GM18873 (cell line): ENCODE results near the gene SLC8A1.

Source experiments
- ATAC-seq: cut with Tn5 transposase; IDR thresholded peaks from one replicate; pipeline ENCODE4 v1.9.1; 2021; ENCODE audit warnings: mild to moderate bottlenecking, moderate library complexity, moderate number of reproducible peaks; ENCODE audit not compliant: unreplicated experiment, low FRiP score

Gene SLC8A1

DNA sequence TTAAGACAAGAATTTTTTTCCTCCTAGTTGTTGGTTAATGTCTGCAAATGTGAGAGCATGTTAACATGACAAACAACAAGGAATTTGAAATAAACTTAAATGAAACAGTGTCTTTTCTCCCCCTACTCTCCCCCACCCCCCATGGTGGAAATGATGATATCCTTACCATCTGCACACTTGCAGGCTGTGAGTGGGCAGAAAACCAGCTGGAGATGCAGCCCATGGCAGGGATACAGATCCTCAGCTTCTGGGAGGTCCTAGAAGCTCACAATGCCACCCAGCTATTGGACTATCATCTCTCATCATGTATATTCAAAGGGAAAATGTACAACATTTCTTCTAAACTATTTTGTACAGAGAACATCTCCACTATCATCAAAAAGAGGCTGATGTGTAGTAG lies 196.8 kb downstream of the SLC8A1 start:
- ATAC-seq: no peak

DNA sequence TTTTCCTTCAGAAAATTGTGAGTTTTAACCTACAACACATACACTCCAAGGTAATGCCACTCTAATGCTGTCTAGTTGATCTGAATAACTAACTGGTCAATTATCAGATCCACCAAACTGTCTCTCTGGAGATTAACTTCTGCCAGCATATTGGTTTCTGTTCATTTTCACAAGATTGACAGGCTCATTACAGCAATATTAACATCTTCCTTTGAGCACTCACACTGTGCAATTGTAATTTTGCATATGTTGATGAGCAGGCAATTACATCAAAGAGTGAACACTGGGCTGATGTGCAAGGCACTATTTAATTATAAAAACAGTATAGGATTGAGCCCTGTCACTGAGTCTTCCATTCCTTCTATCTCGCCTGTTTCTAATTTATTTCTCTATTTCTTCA lies 197.3 kb downstream of the SLC8A1 start:
- ATAC-seq: no peak

DNA sequence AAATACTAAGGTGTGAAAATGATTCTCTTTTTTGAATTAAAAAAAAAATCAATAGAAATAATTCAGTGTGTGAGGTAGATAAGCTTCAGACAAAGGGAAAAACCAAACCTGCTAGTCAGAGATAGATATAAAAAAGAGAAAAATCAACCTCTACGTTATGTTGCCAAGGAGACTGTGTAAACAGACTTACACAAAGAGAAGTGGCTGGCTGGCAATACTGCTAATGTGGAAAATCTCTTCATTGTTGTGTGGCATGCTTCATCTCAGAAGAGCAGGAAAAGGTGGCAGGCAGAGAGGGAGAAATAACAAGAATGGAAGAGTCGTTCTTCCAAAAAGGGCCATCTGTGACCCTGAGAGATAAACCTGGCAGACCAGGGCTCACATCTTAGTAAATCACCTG lies 200.8 kb downstream of the SLC8A1 start:
- no peak for ATAC-seq

DNA sequence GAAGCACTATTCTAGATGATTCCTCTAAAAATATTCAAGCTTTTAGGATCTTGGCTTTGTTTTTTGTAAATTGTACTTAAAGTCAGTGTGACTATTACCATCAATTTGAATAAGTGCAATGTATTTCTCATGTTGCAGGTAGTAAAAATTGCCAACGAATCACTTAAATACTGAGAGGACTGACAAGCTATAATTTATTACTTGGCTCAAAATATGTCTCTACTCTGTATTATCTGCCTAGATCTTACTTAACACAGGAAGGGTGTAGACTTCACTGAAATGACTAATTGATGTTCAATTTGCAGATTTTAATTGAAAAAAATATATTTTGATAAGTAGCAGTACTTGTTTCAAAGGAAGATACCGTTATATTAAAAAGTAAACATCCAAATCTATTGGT lies 202.3 kb downstream of the SLC8A1 start:
- ATAC-seq: no peak

DNA sequence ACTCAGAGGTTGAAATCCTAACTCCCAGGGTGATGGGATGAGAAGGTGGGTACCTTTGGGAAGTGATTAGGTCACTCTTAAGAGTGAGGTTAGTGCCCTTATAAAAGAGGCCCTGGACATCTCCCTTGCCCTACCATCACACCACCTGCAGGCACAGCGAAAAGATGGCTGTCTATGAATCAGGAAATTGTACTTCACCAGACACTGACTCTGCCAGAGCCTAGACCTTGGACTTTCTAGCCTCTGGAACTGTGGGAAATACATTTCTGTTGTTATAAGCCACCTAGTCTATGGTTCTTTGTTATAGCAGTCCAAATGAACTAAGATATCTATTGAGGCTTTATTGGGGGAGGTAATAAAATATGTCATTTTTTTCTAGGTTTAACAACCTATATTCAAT lies 203.6 kb downstream of the SLC8A1 start:
- ATAC-seq: no peak

DNA sequence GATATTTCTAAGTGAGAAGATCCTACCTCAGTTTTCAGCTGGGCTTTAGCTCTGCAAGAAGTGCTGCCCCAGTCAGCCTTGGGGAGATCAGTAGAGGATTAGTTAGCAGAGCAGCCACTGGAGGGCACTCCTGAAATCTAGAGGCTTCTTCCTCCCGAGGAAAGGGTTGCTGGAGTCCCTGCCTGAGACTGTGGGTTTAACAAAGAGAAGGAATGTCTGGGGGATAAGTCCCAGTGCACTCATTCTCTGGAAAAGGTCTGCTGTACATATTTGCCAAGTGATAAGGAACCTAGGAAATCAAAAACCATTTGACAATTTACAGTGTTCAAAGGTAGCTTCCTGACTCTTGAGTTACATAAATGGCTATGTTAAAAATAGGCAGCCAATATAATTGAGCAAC lies 207.2 kb downstream of the SLC8A1 start:
- no peak for ATAC-seq

DNA sequence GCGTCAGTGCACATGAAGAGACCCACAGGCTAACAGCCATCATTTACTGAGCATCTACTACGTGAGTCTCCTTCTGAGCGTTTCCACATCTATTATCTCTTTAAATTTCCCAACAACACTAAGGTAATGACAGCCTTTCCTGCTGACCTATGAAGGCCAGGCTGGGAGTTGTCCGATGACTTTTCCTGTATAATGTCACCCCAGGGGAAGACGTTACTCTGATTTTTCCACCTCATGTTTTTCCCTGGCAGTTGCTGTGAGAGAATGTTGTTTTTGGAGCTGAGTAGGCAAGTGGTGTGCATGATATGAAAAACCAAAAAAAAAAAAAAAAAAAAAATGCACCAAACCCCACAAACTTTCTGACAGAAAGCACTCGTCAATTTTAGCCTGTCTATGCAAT lies 207.6 kb downstream of the SLC8A1 start:
- ATAC-seq: no peak

DNA sequence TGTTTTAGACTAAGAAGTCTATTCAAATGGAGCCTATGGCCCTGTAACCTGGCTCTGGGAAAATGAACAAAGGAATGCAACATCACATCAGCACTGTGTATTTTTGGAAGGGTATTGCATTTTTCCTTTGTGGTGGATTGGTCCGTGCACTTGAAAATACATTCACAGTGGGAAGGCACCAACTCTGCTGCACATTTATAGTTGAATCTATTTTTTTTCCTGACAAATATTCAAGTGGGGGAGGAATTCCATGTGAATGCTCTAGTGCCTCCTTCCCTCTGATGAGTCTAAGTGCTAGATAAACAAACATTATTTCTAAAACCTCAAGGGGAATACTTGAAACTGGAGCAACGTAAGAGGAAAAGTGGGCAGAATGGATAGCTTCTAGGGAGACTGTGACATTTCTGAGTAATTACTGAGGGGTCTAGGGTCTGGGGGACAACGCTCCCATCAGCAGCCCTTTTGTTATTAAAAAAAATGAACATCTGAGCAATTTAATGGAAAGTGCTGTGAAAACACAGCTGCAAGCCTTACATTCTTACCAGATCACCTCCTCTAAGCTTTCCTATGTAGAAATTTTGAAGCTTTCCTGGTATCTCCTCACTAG lies 208.2 kb downstream of the SLC8A1 start:
- ATAC-seq: no peak

DNA sequence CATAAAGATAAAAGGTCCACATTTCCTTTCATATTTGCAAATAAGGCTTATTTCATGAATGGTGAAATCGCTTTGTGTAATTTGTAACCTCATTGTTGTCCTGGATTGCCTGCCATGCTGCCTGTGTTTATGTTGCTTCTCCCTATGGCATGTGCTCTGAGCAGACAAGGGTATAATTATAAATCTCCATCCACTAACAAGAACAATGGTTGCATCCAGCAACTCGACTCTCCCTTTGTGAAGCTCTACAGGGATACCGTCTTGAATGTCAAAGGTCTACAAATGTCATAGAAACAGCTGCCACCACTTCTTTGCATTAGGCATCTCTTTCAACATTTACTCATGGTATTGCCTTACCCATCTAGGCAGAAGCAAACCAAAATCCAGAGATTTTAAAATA lies 209.6 kb downstream of the SLC8A1 start:
- no peak for ATAC-seq

DNA sequence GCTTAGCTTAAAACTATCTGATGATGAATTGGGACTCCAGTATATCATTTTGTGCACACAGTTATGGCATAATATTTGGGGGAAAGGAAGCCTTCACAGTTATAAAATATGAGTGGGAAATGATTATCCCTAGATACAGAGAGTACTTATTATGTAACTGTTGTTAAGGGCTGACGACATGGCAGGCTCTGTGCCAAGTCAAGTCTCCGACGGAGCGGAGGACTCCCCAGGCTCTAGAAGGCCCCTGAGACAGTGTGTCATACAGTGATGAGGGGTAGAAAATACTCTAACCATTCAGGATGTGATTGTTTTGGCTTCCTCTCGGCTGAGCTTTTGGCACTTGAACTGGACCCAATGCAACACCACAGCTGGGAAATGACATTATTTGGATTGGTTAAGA lies 211.8 kb downstream of the SLC8A1 start:
- ATAC-seq: no peak

DNA sequence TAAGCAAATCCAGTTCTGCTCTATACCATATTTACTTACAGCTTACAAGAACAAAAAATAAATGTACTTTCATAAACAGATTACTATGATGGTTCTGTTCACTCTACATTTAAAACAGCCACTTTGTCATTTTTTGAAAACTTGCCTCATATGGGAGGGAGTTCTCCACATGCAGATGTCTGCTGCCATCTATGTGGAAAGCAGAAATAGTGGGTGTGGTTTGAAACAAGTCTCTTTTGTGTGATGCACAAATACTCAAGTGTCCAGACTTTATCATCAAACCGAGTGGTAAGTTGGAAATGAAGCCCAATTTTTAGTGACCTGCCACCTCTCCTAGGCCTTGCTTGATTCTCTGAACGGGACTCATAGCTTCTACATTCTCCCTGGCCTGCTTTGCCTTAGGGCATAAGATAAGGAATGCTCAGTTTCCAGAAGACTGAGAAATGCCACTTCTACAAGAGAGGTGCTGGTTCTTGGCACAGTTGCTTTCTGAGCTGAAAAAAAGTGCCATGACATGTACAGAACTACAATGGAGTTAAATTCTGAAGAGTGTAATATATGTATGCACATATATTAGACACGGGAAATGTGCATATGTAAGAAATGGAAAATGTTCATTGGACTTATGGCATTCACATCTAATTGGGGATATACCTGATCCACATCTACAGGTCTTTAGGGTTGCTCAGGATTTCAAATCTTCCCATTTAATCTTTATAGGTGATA lies 221.0 kb downstream of the SLC8A1 start:
- ATAC-seq: no peak

DNA sequence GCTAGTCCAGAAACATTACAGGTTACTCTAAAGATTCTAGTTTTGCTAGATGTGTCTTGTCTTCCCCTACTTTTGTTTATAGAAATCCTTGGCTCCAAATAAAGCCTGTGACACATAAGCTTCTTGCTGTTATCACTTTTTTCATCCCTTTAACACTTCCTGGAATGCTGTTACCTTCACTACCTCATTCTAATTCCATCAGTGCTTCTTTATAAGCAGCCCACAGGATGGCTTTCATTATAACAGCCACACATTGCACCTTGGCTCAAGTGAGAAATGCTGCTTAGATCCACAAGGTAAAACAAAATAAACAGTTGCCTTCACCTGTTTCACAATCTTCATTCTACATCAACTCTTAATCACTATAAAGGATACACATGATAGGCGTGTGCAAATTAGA lies 221.7 kb downstream of the SLC8A1 start:
- ATAC-seq: no peak

DNA sequence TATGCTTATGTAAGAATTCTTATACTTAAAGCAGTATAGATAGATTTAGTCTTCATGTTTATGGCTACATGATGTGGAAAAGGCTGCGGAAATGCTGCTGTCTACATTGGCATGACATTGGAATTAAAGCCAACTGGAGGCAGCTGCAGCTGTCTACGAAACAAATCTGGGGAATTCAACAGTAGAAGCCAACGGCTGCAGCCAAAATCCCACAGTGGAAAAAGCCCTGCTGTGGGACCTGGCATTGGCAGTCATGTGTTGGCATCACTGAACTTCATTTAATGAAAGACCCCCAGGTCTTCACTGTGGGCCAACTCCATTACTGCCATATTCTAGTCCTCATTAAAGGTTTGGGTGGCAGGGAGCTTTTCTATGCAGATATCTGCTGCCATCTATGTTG lies 223.6 kb downstream of the SLC8A1 start:
- ATAC-seq: no peak

DNA sequence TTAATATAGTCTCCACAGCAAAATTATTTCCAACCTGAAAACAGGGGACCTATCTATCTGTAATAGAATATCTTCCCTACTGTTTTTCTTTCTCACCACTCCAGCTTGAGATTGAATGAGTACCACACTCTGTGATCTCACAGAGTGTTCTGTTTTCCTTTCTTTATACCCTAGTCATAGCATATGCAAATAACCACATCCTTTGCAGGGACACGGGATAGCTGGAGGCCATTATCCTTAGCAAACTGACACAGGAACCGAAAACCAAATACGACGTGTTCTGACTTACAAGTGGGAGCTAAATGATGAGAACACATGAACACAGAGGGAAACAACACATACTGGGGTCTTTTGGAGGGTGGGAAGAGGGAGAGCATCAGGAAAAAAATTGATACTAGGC lies 224.7 kb downstream of the SLC8A1 start:
- ATAC-seq: no peak

DNA sequence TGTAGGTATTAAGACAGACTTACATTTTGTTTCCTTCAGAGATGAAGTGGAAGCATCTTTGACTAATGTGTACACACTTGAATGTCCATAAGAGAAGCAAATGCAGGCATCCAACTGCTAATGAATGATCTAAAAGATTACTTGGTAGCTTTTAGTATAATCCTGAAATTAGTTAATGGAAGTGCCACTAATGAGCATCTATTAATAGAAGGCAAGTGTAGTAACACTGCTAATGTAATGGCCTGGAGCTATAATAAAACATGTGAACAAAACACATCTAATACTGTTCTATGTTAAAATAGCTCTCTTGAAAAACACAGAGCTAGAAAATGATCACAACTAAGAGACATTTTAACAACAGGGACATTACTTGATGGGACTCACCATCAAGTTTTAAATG lies 225.3 kb downstream of the SLC8A1 start:
- no peak for ATAC-seq

DNA sequence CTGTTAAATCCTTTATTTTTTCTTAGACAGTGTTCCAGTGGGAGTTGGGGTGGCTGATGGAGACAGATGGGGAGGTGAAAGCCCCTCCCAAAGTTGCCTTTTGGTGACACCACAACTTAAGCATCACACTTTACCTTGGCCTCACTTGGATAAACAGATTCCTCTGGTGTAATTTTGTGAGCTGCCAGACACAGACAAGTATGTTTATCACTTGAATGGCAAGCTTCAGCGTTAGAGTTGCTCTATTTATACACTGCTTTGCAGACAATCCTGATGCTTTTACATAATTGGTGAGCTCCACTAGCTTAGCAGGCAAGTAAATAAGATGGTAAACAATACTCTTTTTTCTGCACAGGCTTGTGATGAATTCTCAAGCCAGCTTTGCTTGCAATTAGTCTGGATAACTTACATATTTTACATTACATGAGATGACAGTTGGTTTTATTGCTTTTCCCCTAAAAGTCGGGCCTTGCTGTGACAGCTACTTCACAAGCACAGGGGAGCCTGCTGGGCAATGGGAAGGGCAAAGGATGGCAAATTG lies 226.2 kb downstream of the SLC8A1 start:
- no peak for ATAC-seq

DNA sequence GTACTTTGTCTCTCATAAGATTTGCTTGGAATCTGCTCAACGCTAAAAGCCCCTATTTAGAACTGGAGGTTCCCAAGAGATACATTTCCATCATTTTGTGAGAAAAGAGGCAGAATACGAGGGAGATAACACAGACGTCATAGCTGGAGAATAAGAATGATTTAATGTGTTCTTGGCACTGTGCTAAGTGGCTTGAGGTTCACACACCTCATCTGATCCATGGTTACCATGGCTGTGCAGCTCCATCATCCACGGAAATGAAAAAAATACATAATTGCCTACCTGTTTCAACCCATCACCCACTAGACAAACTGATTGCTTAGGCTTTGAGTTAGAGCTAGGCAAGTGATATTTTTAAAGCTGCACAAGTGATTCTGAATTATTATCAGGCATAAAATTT lies 227.6 kb downstream of the SLC8A1 start:
- ATAC-seq: no peak

DNA sequence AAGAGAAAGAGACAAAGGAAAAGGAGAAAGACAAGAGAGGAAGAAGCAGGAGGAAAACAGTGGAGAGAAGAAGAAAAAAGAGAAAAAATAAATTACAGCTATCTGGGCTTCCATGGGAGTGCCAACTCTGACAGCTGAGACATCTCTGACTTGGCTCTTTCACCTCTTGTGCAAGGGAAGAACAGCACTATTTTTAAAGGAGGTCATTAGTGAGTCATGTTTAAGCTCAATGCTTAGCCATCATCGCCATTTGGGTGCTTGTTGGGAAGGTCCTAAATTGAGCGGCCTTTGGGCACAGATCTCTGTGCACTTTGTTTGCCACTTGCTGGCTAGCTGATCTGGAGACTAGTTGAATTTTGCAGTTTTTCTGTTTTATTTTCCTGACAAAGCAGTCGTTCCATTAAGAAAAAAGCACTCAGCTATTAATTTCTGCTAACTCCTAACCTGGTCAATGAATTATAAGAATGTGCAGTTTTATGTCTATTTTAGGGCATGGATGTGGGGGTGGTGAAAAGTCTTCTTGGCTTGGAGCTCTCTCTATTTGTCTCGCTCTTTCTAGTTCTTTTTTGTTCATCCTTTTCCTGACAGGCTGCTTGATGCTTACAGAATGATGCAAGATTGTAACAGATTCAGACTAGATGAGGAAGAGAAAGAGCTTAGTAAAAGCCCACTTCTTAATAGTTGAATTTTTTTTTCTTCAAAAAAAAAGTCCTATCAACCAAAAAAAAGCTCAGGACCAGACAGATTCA lies 231.5 kb downstream of the SLC8A1 start:
- no peak for ATAC-seq

DNA sequence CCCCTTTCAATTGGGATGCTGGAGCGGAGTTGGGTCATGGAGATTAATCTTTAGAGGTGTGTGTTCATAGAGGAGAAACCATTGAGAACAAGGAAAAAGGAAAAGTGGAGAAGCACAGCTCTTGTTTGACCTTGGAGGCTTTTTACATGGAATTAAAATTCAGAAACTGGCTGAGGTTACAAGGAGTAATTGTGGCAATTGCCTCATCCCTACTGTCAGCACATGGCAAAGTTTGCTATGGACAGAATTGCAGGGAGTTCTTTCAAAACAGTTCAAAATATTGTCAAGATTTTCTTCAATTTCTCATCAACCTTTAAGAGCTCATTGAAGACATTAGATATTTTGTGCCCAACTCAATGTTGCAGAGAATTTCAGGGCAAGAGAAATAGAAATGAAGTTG lies 232.7 kb downstream of the SLC8A1 start:
- ATAC-seq: no peak

DNA sequence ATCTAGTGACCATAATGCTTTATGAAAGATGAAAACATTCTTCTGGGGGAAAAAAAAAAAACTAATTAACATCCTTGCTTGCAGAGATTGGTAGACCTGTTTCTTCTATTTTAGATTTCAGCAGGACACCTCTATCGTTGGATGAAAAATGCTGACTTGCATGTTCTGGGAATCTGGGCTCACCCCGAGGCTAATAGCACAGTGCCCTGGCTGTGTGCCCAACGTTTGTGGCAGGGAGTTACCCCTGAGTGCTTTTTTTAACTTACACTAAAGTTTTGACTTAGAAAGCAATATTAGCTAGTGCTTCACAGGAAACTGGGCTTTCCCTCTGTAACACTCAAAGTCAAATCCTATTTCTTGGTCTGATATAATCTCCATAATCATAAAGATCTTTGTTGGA lies 233.2 kb downstream of the SLC8A1 start:
- ATAC-seq: no peak

DNA sequence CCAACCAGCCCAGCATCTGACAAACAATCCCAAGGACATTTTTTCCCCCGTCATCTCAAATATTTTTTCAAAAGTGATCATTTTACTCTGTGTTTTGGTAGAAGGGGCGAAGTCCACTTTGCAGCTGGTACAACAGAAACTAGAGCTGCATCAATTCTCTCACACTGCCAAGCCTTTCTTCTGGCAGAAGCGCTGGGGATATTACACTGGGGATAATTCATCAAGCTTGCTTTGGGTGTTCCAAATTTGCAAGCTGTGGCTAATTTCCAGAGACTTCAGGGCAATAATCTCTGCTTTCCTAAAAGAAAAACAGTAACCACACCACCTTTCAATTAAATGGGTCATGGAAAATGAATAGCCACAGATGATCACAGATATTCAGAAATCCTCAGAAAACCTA lies 238.3 kb downstream of the SLC8A1 start:
- no peak for ATAC-seq

DNA sequence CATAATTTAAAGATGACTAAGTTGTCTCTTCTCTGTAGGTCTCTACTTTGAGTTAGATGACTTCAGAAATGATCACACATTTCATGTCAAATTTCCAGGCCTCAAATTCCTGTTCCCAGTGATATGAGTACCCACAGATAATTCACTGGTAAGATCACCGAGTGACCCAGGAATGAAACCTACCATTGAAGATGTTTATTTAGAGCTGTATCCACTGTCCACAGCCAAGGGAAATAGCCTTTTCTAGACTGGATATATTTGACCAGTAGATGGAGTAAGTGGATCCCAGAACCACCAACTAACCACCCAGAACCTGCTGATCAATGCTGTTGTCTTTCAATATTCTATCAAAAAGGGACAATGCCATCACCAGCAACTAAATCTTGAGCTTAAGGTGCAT lies 238.8 kb downstream of the SLC8A1 start:
- ATAC-seq: no peak
